Measurements from ENCODE around the gene PSAT1.

The PSAT1 gene

DNA sequence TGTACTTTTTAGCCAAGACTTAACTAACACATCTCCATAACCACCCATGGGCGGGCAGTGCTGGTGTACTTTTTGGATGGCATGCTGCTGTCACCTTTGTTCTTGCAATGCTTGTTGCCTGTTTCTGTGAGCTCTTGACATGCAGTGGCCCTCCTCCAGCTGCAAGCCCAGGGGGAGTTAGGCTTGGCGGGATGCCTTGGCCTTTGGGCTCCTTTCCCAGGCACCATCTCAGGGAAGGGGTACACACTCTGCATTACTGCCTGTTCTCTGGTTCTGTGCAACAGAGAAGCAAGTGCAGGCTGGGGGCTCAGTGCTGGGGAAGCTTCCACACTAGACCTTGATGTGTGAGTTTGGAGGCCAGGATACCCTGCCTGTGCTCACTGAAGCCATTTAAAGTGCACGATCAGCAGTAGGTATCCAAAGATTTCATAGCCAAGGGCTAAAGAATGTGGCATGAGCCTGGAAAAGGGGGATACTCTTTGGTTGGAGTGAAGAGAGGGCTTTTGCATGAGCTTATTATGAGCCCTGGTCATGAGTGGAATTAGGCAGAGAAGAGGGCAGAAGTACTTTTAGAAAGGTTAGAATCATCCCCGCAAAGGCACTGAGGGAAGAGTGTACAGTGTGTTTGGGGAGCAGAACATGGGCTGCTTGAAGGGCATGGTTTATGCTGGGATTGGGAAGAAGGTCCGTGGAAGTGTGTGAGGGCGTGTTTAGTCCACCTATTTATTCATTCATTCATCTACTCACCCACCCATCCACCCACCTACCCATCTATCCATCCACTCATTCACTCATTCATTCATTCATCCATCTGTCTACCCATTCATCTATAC, 22.5 kb downstream of the PSAT1 start:
- no peak for DNase-seq

DNA sequence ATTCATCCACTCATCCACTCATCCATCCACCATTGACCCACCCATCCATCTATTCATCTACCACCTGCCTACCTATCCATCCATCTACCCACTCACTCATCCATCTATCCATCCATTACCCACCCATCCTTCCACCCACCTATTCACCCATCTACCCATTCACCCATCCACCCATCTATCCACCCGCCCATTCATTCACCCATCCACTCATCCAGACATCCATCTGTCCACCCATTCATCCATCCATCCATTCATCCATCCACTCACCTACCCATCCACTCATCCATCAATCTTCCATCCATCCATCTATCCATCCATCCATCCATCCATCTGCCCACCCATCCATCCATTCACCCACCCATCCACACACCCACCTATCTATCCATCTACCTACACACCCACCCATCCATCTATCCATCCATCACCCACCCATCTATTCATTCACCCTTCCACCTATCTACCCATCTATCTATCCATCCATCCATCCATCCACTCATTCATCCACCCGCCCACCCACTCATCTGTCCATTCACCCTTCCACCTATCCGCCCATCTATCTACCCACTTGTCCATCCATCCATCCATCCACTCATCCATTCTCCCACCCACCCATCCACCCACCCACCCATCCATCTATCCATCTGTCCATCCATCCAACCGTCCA, 23.2 kb downstream of the PSAT1 start:
- no peak for DNase-seq

DNA sequence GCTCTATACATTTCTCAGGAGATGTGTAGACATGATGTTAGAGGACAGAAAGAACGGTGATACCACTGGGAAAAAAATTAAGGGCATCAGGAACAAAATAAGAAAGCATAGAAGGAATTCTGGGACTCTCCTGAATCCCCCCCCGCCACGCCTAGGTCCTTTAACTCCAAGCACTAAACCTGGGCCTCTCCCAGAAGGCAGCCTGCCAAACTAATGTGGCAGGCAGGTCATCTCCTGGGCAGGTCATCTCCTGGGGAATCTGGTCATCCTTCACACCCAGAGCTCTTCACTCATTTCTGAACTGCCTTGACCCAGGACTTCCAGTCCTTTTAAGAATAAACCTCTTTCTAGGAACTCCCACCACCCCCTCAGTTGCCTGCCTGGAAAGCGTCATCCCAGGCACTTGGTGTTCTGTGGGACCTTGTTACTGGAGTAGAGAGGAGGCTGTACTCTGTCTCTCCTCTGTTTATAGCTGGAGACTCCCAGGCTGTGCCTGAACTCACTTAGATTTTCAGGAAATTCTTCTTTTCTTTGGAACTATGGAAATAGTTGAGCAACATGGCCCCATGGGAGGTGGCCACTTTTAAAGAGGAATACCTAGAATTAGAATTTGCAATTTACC, 24.1 kb downstream of the PSAT1 start:
- no peak for DNase-seq

DNA sequence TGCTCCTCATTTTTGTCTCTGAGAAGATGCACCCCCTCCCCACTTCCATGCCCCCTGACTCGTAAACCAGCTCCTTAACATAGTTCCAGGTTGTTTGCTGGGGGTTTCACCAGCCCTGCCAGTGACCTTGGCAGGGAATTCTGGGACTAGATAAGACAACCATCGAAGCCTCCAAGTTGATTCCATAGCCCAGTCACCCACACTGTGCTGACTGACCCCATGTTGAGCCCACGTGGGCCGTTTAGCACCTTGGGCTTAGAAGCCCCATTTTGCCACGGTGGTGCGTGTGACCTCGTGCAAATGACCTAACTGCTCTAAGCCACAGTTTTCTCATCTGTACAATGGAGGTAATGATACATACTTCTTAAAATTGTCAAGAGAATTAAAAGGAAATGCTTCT, 24.6 kb downstream of the PSAT1 start:
- DNase-seq: no peak

DNA sequence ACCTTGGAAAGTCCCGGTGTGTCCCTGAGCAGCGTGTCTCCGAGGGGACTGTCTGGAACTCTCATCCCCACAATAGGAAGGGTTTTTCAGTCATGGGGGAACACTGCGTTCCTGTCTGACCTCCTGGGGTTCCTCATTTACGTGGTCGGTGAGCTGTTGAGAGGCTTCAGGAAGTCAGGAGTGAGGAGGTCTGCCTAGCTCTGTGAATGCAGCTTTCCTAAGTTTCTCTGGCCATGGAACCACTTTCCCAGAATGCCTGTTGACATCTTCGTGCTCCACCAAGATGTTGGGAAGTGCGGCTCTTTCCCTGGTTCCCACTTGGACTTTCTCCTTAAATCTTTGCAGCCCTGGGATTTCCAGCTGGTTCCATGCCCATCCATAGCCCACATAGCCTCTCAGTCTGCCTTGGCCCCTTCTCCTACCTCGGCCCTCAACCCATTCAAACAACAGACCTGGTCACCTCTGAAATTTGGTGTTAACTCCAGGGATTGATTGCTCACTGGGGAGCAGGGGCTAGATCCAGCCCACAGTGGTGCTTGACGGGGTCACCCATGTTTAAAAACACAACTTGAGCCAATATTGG, 27.2 kb downstream of the PSAT1 start:
- DNase-seq: no peak

DNA sequence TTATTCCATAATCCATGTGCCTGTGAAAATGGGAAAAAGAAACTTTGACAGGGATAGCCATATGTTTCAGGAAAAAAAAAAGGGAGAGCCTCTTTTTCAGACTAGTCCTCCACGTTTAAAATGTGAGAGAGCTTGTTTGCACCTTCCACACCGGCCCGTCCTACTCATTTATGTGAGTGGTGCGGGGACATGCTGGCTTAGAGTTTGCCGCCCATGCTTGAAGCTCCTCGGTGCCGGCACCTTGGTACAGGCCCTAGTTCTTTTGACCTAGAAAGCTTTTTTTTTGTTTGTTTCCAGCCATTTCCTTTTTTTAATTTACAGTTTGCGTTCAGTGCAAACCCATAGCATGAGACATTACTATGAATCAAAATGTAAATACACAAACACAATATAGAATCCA, 27.8 kb downstream of the PSAT1 start:
- DNase-seq: no peak

DNA sequence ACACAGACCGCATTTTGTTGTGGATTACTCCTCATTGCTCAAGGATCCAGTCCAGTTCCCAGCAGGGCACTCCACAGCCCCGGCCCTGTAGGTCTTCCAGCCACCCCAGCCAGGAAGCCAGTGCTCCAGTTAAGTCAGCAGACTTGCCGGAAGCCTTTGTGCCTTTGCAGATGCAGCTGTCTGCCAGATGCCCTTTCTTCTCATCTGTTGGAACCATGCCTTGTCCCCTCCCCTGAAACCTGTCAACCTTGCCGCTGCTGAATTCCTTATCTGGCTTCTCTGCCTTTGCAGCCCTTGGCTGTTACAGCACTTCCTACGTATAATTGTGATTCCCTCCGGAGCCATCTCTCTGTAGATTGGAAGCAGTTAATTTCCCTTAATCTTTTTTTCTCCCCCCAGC, 28.4 kb downstream of the PSAT1 start:
- DNase-seq: no peak

DNA sequence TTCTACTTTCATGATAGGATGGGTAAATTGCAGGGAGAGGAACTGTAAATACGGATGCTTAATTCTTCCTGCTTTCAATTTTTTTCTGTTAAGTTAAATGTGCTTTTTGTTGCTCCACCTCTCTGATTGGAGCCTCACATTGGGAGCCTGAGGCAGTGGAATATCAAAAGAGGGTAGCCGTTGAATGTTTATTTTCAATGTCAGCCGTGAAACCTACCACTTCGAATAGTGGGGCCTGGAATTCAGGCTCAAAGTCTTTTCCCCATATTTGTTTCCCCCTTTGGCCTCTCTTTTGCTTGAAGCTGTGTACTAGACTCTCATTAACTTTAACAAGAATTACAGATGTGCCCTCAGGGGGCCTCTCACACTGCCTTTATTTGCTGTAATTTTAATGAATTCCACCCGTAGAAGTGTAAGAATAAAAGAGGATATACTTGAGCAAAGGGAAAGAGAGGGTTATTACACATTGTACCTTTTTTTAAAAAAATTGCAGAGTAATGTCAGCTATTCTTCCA, 29.0 kb downstream of the PSAT1 start:
- no peak for DNase-seq

DNA sequence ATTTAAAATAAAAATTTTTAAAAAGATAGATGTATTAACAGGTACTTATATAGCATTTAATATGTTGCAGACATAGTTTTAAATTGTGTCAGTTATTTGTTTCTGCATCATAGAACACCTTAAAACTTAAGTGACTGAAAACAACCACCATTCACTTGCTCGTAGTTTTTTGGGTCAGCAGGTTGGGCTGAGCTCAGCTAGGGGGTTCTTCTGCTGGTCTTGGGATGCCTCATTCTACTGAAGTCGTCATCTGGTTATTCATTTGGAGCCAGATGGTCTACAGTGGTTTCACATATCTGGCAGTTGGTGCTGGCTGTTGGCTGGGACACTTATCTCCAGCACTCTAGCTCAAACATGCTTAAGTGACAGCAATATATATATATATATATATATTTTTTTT, 29.6 kb downstream of the PSAT1 start:
- DNase-seq: no peak

DNA sequence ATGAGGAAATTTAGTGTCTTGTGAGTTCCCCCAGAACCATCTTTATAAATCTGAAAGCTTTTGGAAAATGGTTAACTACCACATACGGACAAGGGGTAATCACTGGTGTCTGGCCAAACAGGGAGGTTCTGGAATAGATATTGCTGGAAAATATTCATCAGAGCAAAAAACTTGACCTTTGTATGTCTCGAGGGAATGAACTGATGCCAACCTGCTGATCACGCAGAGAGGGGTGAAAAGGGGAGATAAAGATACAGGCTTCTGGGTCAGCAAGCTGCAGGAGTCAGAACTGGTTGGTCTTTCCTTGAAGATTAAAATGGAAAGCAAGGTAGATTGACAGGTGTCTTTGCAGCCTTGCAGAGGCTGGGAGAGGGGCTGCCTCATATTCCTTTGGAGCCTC, 35.5 kb downstream of the PSAT1 start:
- no peak for DNase-seq

DNA sequence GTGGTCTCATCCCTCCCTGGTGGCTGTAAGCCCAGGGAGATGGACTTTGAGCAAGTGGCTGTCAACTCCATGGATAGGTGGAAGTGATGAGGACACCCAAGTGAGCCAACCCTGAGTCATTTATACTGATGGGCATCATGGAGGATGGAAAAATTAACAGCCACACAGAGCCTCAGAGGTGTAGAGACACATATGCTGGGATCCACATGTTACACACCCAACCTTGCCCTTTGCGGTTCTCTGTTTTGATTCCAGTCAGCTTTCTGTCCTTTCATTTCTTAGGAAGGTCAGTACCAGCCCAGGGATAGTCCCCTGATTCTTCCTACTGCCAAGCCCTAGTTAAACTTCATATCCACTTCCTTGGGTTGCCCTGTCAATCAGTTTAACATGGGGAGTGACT, 51.9 kb downstream of the PSAT1 start:
- DNase-seq: no peak

DNA sequence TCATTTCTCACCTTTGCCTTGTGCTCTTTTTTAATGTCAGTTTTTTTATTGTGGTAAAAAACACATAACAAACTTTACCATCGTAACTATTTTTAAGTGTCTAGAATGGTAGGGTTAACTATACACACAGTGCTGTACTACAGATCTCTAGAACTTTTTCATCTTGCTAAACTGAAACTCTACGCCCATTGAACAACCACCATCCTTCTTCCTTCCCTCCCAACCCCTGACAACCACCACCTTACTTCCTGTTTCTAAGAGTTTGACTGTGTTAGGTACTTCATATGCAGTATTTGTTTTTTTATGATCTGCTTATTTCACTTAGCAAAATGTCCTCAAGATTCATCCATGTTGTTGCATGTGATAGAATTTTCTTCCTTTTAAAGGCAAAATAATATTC, 54.9 kb downstream of the PSAT1 start:
- no peak for DNase-seq

DNA sequence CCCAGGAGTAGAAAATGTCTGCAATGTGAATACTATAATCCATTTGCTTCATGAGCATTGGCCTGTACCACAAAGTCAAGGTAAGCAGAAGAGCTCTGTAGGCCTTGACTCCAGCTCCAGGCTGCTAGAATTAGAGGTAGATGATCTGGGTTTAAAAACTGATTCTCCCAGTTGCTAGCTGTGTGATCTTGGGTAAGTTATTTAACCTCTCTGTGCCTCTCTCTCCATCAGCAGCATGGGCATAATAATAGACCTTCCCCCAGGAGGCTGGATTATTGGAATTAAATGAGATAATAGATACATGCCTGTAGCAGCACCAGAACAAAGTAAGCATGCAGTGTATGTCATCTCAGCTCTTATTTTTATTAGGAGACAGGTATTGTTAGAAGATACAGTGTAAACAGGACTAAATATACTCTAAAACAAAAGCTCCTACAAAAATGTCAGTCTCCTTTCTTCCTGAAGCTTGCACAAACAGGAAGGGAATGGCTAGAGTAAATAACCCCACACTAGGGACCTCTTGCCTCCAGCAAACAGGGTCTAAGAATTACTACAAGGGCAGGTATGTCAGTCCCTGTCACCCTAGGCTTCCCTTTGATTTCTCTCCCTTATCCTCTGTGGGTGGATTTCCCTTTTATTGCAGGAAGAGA, 57.5 kb downstream of the PSAT1 start:
- DNase-seq: no peak

DNA sequence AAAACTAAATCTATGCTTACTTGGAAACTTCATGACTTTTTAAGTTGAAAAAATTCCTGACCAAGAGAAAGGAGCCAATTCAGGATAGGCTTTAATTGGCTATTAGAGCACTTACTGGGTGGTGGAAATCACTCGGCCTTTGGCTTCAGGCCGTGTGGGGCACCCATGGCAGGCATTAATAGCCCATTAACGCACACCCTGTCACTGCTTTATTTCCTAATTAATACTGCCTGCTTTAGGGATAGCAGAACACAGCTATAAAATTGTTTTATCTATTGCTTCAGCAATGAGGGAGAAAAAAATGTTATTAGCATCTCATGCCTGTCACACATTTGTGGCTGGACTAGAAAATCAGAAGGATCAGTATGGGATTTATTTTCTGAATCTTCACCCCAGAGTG, 58.1 kb downstream of the PSAT1 start:
- DNase-seq: no peak

DNA sequence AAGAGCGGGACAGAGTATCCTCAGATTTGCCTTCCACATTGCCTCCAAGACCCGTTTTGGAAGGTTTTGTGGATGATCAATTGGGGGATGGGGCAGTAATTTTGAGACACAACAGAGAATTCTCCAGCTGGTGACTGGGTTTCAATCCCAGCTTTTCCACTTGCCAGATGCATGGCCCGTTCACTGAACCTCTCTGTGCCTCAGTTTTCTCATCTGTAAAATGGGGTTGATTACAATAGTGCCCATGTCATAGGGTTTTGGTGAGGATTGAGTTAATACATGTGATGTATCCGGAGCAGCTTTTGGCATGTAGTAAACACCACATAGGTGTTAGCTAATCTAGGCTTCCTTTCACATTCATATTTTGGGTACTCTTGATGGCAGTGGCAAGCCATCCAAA, 59.7 kb downstream of the PSAT1 start:
- DNase-seq: no peak

DNA sequence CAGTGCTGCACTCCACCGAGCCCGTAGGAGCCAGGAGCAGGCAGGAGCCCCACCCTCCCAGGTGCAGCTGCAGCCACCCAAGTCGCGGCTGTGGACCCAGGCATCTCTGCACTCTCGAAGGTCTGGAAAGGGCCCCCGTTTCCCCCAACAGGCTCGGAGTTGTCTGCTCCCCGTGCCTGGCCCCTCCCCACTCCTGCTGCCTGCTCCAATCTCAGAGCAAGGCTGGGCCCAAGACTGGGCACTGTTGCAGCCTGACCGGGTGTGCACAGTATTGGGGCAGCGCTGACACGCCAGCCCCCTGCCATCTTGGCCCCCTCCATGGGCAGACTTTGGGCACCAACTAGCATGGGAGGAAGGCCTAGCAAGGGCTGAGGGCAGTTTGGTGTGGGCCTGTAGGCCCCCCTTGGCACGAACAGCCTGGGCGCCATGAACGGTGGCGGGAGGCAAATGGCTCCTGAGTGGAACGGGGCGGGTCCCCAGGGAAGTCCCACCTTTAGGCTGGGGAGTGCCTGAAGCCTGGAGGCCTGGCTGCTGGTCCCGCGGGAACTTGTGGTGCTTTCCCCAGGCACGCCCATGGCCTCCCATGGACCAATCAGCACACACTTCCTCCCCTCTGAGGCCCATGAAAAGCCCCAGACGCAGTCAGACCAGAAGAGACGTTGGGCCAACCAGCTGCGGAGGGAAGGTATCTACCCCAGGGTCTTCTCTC, 60.4 kb downstream of the PSAT1 start:
- no peak for DNase-seq

DNA sequence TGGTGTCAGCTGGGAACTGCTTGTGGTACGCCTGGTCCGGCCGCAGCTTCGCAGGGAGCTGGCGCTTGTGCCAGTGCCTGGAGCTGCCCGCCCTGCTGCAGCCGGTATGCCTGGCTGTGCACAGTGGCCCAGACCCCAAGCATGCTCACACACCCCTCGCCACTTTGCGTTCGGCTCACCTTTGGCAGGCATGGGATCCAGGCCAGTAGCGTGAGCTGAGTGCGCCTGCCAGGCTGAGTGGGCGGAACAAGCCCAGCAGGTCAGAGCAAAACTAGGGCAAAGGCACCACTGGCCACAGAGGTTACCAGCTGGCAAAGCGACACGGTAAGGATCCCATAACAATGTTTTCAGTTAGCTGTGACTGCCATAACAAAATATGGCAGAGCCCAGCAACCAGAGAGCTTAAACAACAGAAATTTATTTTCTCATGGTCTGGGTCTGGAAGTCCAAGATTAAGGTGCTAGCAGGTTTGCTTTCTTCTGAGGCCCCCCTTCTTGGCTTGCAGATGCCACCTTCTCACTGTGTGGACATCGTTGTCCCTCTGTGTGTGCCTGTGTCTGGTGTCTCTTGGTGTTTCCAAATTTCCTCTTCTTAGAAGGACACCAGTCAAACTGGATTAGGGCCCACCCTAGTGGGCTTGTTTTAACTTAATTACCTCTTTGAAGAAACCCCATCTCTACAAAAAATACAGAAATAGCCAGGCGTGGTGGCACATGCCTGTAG, 61.6 kb downstream of the PSAT1 start:
- no peak for DNase-seq

DNA sequence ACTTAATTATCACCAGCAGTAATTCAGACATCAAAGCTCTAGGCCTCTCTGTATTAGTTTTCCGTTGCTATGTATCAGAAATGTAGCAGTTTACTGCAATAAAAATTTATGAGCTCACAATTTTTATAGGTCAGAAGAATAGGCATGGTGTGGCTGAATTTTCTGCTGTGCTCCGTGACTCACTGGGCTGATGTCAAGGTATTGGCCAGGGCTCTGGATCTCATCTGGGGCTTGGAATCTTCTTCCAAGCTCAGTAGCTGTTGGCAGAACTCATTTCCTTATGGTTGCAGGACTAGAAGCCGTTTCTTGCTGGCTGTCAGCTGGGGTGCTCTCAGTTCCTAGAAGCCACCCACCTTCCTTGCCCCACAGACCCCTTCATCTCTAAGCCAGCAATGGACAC, 66.3 kb downstream of the PSAT1 start:
- DNase-seq: no peak

DNA sequence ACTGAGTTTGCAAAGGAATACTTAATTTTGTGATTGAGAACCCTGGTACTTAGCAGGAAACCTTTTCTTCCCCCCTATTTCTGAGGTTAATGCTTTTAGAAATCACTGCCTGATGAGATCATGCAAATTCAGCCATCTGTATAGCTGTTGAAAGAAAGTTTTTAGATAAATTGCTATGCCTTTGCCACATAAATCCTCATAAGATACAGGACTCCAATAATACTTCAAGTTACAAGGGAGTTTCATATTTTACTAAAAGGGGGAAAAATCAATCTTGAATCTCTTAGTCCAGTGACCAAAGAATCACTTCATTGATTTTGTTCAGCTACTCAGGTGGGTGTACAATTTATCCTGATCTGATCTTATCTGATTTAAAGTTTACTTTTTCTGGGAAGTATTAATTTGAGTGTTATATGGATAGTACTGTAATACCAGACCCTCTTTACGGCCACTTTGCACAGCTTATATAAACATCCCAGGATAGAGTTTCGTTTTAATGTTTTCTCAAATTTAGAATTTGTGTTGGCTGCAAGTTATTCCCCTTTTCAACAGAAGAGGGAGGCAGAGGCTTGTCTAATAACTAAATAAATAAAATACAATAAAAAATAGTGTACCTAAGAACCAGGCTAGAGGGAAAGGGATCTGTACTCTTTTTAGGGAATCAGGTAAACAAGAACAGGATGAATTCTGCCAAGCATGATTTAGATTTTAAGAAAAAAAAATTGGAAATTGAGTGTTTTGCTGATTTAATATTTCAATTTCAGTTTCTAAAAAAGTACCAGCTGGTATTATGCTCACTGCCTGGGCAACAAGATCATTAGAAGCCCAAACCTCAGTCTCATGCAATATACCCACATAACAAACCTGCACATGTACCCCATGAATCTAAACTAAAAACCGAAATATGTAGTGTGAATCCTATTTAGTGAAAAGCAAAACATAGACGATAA, 69.1 kb downstream of the PSAT1 start:
- DNase-seq: no peak

DNA sequence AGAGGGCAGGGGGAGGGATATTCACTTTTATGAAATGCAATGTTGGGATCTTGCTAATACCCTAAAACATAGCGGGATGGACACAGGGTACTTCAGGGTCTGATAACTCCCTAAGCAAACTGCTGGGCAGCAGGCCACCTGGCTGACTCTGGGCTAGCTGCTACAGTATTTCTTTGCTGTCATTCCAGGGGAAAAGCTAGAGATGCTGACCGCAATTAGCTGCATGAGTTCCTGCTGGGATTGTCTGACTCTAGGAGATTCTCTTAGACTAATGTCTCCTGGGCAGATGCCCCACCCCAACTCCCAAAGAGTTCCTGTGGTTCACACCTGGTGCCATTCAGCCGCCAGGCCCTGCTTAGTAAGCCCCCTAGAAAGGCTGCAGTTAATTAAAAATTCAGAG, 69.9 kb downstream of the PSAT1 start:
- no peak for DNase-seq

DNA sequence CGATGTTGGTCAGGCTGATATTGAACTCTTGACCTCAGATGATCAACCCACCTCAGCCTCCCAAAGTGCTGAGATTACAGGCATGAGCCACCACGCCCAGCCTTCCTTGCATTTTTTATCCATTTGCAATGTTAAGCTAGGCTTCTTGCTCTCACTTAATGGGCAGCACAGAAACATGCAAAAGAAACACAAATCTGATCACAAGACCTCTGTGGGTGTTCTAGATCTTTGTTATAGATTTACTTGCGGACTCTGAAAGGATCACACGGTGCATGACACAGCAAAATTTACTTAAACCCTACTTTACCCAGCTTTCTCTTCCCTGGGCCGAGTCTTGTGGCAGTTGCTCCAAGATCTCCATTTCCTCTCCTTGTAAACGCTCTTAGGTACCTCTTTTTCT, 71.3 kb downstream of the PSAT1 start:
- DNase-seq: no peak
